SK-N-SH treated with all-trans-retinoic acid at 6 μM for 48 hours (cell line): ENCODE measurements around the gene MAD2L2.

Experiments used
- ATAC-seq: fragments of 200-7000 bp; cut with Tn5 transposase; 3 replicates; pipeline ENCODE4 v1.9.1; 2020; ENCODE audit warnings: mild to moderate bottlenecking, moderate library complexity
- ARNTL ChIP-seq: fragments of 450-650 bp; formaldehyde crosslinking; IDR thresholded peaks from 2 replicates; pipeline ENCODE4 v1.5.0; 2020; ENCODE audit warnings: low read depth, mild to moderate bottlenecking, moderate library complexity, borderline replicate concordance
- BACH2 ChIP-seq: fragments of 250-450 bp; sonication (Bioruptor Pico); IDR thresholded peaks from 2 replicates; pipeline ENCODE4 v1.9.0; 2021; ENCODE audit warnings: mild to moderate bottlenecking, borderline replicate concordance
- CREB5 ChIP-seq: fragments of 250-450 bp; sonication (Bioruptor Pico); IDR thresholded peaks from 2 replicates; pipeline ENCODE4 v1.5.1; 2020; ENCODE audit warnings: low read depth, mild to moderate bottlenecking, moderate library complexity
- CSDC2 ChIP-seq: fragments of 250-450 bp; sonication (Bioruptor Pico); IDR thresholded peaks from 2 replicates; pipeline ENCODE4 v1.5.0; 2020; ENCODE audit warnings: mild to moderate bottlenecking, moderate library complexity
- CSRNP3 ChIP-seq: fragments of 250-450 bp; sonication (Bioruptor Pico); IDR thresholded peaks from 2 replicates; pipeline ENCODE4 v1.5.1; 2021; ENCODE audit warnings: mild to moderate bottlenecking, moderate library complexity
- GLIS3 ChIP-seq: fragments of 250-450 bp; sonication (Bioruptor Pico); IDR thresholded peaks from 2 replicates; pipeline ENCODE4 v1.5.0; 2020; ENCODE audit warnings: mild to moderate bottlenecking, moderate library complexity
- ISL1 ChIP-seq: fragments of 250-450 bp; sonication (Bioruptor Pico); IDR thresholded peaks from 2 replicates; pipeline ENCODE4 v2.1.2; 2022; ENCODE audit warnings: mild to moderate bottlenecking, moderate library complexity
- OSR1 ChIP-seq: fragments of 250-450 bp; sonication (Bioruptor Pico); IDR thresholded peaks from 2 replicates; pipeline ENCODE4 v1.8.0; 2022; ENCODE audit warnings: moderate library complexity, mild to moderate bottlenecking, inconsistent platforms
- PATZ1 ChIP-seq: fragments of 250-450 bp; sonication (Bioruptor Pico); IDR thresholded peaks from 2 replicates; pipeline ENCODE4 v1.8.0; 2020; ENCODE audit warnings: mild to moderate bottlenecking, moderate library complexity, borderline replicate concordance
- POU6F1 ChIP-seq: fragments of 250-450 bp; sonication (Bioruptor Pico); IDR thresholded peaks from 2 replicates; pipeline ENCODE4 v1.8.0; 2021; ENCODE audit warnings: low read depth, mild to moderate bottlenecking, moderate library complexity, borderline replicate concordance
- PPARA ChIP-seq: fragments of 250-450 bp; sonication (Bioruptor Pico); IDR thresholded peaks from 2 replicates; pipeline ENCODE4 v1.5.0; 2020; ENCODE audit warnings: mild to moderate bottlenecking, borderline replicate concordance
- RARB ChIP-seq: fragments of 250-450 bp; sonication (Bioruptor Pico); IDR thresholded peaks from 2 replicates; pipeline ENCODE4 v1.8.0; 2021; ENCODE audit warnings: mild to moderate bottlenecking, moderate library complexity
- TCF4 ChIP-seq: fragments of 250-450 bp; sonication (Bioruptor Pico); IDR thresholded peaks from 2 replicates; pipeline ENCODE4 v1.8.0; 2021; ENCODE audit warnings: mild to moderate bottlenecking, moderate library complexity, borderline replicate concordance
- TOX ChIP-seq: fragments of 250-450 bp; sonication (Bioruptor Pico); IDR thresholded peaks from 2 replicates; pipeline ENCODE4 v1.8.0; 2021; ENCODE audit warnings: mild to moderate bottlenecking, moderate library complexity, borderline replicate concordance
- ZC3H10 ChIP-seq: fragments of 250-450 bp; sonication (Bioruptor Pico); IDR thresholded peaks from 2 replicates; pipeline ENCODE4 v1.5.1; 2021; ENCODE audit warnings: mild to moderate bottlenecking, moderate library complexity
- ZFP3 ChIP-seq: fragments of 250-450 bp; sonication (Bioruptor Pico); IDR thresholded peaks from 2 replicates; pipeline ENCODE4 v1.5.0; 2020; ENCODE audit warnings: mild to moderate bottlenecking, moderate library complexity
- ZFP30 ChIP-seq: fragments of 450-650 bp; formaldehyde crosslinking; IDR thresholded peaks from 2 replicates; pipeline ENCODE4 v1.5.0; 2022; ENCODE audit warnings: mild to moderate bottlenecking, moderate library complexity
- ZNF565 ChIP-seq: fragments of 450-650 bp; formaldehyde crosslinking; conservative IDR thresholded peaks from 2 replicates; pipeline ENCODE4 v1.5.0; 2020; ENCODE audit warnings: low read depth, mild to moderate bottlenecking, moderate library complexity
- ZNF70 ChIP-seq: fragments of 450-650 bp; formaldehyde crosslinking; IDR thresholded peaks from 2 replicates; pipeline ENCODE4 v1.5.0; 2020; ENCODE audit warnings: mild to moderate bottlenecking, moderate library complexity
- ZNF8 ChIP-seq: fragments of 450-650 bp; formaldehyde crosslinking; IDR thresholded peaks from 2 replicates; pipeline ENCODE4 v1.5.0; 2020; ENCODE audit warnings: mild to moderate bottlenecking, moderate library complexity

MAD2L2 gene

GRCh38 chr1:11671205-11671543, 9.8 kb downstream of the MAD2L2 start (continued):
- TF ChIP-seq CSRNP3 (CRISPR knock-in tag) (no peak), BACH2 (no peak), ZNF70 (CRISPR knock-in tag) (no peak)

GRCh38 chr1:11670747-11671146, 10.2 kb downstream of the MAD2L2 start:
- no peak for ATAC-seq
- TF ChIP-seq OSR1 = no peak
- no peak for TF ChIP-seq RARB (CRISPR knock-in tag)
- TF ChIP-seq ZNF565 (CRISPR knock-in tag) = no peak
- TF ChIP-seq ARNTL = no peak
- no peak for TF ChIP-seq PPARA (CRISPR knock-in tag)
- no peak for TF ChIP-seq PATZ1 (CRISPR knock-in tag)
- no peak for TF ChIP-seq ZFP30 (CRISPR knock-in tag)
- TF ChIP-seq CSRNP3 (CRISPR knock-in tag) = no peak
- no peak for TF ChIP-seq ZNF70 (CRISPR knock-in tag)

- TF ChIP-seq PATZ1 (CRISPR knock-in tag) (no peak), ZNF8 (CRISPR knock-in tag) (no peak), ARNTL (no peak), CSDC2 (CRISPR knock-in tag) (no peak), PPARA (CRISPR knock-in tag) (no peak), RARB (CRISPR knock-in tag) (no peak), TOX (CRISPR knock-in tag) (no peak), ZNF70 (CRISPR knock-in tag) (no peak), ZFP30 (CRISPR knock-in tag) (no peak), GLIS3 (no peak), ZFP3 (CRISPR knock-in tag) (no peak), POU6F1 (CRISPR knock-in tag) (no peak)
- no peak for ATAC-seq
Observed at GRCh38 chr1:11668516-11668915, 12.4 kb downstream of the MAD2L2 start.

GRCh38 chr1:11664336-11665065, 16.4 kb downstream of the MAD2L2 start:
- ATAC-seq = peak; percentile 50
- TF ChIP-seq POU6F1 (CRISPR knock-in tag) (no peak), CSRNP3 (CRISPR knock-in tag) (no peak), CREB5 (CRISPR knock-in tag) (no peak), ISL1 (CRISPR knock-in tag) (no peak), ZC3H10 (no peak), TCF4 (CRISPR knock-in tag) (no peak), CSDC2 (CRISPR knock-in tag) (no peak), ZFP30 (CRISPR knock-in tag) (no peak), PATZ1 (CRISPR knock-in tag) (no peak), OSR1 (no peak)
